Muscle of arm (tissue), 12 donors: ENCODE data around the gene CDC42EP4. TPM values are rescaled to one million over a fixed set of nuclear protein-coding genes. Genes with fewer than 3 reads are reported as not detected.
"Not testable (repeated sequence)": the region's sequence is repeated elsewhere in the genome, so short reads cannot be mapped to it uniquely, and the experiment has no call there.

ENCODE experiments used
- DNase-seq: peaks from one replicate; pipeline ENCODE4 v3.0.0-alpha.2; 2013
- polyA plus RNA-seq, 12 donors: library from polyadenylated mRNA; unstranded; fragments of 120-200 nt; gene quantifications; one replicate each; pipeline ENCODE4 v1.2.1, GENCODE V29; 2013; ENCODE audit not compliant: insufficient read length in 12 of 12

Gene CDC42EP4
- polyA plus RNA-seq, 12 donors = 15.6 to 45.2 (median 20.1) TPM; not detected in 1

DNA sequence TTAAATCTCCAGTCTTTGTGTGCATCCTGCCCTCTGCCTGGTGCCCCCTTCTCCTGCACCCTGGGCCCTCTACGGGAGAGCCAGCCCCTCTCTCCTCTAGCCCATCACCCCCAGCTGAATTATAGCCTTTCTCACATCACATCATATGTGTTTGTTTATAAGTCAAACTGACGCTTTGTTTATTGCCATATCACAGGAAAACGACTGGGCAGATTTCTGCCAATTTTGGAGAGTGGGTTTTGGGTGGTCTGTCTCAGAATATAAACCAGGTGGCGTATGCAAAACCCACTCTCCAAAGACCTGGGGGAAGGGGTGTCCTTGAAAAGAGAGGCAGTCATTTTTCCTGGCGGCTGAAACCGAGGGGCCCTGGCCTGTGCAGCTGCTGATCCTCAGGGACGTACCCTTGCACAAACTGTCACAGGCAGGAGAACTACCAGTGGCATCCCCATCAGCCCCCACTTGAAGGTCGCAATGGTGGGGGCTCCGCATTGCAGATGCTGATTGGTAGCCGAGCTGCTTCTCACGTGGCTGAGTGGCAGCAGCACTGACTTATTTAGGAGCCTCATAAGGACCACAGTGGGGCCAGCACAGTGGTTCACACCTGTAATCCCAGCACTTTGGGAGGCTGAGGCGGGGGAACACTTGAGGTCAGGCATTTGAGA lies 34.8 kb upstream of the CDC42EP4 start:
- no peak for DNase-seq

DNA sequence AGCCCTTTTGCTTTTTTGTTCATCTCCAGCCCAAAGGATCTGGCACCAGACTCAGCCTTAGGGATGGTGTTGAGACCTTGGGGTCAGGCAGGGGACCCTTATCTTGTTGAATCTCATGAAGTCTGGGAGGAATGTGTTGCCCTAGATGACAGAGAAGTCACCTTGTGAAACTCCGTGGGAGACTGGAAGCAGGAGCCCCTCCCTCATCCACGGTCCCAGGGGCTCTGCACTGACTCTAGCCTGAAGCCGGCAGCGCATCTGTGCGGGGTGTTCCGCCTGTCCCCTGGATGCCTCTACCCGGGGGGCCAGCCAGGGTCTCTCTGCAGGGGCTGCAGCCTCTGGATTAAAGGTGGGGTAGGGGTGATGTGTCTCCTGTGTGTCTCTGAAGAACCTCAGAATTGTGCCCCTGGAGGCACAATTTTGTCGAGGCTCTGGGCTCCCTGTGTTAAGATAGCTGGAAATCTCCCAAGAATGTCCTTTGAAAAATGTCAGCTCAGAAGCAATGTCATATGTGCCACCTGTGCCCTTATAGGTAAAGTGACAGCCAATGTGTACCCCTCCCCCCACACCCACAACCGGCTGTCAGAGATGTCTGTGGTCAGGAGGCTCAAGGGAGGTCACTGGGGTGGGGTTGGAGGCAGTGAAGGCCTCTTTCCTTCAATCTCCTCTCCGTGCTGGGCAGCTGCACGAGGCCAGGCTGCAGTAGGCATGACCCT lies 32.1 kb upstream of the CDC42EP4 start:
- DNase-seq = peak; percentile 31

DNA sequence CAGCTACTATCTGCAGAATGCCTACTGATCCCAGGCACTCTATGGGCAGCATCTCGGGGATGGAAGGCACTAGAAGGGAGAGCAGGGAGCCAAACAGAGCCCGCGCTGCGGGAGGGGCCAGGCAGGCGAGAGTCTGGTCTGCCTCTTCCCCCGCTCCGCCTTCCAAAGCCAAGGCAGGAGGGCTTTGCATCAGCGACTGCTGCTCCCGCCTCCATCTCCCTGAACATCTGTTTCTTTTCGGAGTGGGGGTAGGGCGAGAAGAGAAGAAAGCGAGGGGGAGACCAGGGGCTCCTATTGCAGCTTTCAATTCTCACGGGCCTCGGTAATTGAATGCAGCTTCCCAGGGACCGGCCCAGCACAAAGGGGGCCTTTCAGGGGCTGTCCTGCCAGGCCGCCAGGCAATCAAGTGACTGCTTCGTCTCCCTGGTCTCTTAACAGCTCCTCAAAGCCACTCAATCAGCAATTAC lies 31.4 kb upstream of the CDC42EP4 start:
- peak; percentile 85 for DNase-seq

DNA sequence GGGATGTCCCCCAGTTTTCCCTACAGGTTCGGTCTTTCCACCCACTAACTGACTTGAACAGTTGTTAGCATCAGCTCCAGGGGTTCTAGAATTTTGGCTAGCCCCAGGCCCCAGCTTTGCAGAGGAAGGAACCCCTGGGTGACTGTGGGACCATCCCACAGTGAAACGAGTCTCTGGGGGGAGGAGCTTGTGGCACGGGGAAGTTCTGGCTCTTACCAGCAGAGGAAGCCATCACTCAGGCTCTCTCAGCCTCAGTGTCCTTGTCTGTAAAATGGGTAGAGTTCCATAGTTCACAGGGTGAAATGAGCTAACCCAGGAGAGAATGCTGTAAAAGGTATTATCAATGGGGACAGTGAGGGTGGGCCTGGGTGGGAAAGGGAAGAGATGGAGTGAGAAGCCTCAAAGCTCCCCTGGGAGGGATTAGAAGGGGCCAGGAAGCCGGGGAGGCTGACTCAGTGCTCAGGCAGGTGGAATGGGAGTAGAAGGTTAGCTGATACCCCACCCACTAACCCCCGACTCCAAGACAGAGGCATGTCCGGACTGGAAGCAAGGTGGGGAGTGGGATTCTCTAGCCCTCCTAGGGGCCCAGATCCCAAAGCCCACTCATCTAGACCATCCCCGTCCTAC lies 30.9 kb upstream of the CDC42EP4 start:
- no peak for DNase-seq

DNA sequence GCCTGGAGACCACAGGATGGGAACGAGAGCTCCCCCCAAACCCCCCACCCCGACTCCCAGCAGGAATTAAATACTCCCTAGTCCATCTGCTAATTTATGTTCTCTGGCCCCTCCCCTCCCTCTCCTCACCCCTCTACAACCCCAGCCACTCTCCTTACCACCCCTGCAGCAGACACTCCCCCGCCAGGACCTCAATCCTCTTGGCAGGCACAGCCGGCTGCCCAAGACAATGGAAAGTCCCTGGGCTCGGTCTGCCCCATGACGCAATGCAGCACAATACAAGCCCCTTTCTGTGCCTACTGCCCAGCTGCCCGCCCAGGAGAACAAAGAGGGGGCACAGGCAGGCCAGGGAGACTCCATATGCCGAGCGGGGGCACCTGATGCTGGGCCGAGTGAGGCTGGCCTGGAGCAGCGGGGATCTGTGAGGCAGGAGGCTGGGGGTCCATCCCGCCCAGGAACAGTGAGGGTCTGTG lies 30.3 kb upstream of the CDC42EP4 start:
- peak; percentile 64 for DNase-seq

DNA sequence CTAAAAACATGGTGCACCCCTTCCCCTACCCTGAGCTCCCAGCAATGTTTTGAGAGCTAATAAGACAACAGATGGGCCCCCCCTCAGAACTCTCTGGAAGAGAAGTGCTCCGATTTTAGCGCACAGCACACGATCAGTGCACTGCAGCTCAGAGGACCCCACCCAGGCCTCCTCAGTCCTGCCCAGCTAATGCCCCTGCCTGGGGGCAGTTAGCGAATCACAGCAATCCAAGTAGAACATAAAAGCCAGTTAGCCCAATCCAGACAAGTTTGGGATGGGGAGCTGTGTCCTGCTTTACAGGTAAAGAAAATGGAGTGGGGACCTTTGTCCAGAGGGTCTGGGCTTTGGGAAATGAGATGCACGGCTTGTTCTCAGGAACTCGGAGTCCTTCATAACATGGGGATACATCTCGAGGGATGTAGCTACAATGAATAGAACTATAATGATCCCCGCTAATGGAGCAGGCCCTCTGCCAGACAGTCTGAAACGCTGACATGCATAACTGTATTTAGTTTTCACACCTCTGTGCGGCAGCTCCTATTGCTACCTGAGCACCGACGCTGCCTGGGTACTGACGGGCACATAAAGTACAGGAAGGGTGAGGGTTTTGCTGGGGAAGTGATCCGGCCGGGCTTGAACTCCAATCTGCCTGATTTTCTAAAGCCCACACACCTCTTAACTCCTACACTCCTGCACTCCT lies 29.7 kb upstream of the CDC42EP4 start:
- DNase-seq = no peak

DNA sequence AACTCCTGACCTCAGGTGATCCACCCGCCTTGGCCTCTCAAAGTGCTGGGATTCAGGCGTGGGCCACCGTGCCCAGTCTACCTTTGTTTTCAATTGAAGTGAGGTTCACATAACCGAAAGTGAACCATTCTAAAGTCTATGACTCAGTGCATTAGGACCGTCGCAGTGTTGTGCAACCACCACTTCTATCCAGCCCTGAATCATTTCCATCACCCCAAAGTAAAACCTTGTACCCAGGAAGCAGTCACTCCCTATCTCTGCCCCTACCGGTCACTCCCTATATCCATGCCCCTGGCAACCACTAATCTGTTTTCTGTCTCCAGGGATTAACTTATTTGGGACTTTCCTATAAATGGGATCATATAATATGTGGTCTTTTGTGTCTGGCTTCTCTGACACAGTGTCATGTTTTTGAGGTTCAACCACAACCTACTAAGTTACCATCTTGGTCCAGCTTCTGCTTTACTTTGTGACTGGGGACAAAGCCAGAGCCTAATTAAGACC lies 28.3 kb upstream of the CDC42EP4 start:
- no peak for DNase-seq

DNA sequence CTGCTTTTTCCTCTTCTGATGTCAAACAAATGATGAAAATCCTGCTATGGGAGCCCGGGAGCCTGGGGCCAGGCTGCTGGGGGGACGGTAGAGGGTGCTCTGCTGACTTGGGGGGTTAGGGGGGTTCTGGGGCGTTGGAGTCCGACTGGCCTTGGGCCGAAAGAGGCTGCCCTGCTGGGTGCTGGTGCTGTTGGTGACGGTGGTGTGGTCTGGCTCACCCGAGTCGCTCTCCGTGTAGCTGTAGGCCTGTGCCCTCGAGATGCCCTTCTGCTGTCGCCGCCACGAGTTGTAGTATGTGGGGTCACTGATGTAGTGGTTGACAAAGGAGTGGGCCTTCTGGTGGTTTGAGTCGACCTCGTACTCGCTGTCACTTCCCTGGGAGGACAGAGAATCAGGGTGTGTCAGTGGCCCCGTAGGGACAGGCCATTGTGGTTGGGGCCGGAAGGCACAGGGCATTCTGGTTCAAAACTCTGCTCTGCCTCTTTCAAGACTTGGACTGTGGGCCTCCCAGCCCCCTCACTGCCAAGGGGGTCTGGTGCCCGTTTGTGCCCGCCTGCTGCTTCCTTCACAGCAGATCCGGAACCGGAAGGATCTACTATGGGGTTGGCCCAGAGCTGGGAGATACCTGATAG lies 26.9 kb upstream of the CDC42EP4 start:
- DNase-seq = no peak

DNA sequence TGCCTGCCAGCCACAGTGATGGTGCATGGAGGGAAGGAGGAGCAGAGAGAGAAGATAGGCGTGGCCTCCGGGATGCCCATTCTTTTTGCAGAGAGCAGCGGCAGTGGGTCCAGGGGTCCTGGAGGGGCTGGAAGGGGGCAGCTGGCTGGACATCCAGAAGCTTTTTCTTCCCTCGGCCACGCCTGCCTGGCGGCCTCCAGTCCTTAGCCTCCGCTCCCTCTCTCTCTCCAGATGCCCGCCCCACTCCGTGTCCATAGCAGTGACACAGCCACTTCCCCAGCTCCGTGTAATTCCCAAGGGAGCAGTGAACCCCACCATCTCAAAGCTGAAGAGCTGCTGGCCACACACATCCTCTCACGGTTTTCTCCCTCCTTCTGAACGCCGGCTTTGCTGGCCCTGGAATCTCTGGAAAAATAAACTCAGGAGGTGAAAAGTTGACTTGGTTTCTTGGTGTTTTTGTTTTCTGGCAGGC lies 26.3 kb upstream of the CDC42EP4 start:
- peak; percentile 65 for DNase-seq

DNA sequence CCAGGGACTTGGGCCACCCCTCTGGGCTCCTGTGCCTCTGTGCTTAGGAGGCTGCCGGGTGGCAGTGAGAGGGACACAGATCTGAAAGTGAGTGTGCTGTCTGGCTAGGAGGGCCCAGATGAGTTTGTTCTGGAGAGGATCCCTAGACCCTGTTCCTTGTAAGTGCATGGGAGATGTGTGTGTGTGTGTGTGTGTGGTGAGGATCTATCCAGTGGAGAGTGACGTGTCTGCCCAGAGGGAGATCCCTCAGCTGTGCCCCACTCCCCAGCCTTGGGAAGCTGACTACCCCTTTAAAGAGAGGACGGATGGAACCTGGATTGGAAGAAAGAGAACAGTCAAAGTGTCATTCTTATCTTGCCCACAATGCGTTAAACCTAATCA lies 25.5 kb upstream of the CDC42EP4 start:
- DNase-seq = no peak

DNA sequence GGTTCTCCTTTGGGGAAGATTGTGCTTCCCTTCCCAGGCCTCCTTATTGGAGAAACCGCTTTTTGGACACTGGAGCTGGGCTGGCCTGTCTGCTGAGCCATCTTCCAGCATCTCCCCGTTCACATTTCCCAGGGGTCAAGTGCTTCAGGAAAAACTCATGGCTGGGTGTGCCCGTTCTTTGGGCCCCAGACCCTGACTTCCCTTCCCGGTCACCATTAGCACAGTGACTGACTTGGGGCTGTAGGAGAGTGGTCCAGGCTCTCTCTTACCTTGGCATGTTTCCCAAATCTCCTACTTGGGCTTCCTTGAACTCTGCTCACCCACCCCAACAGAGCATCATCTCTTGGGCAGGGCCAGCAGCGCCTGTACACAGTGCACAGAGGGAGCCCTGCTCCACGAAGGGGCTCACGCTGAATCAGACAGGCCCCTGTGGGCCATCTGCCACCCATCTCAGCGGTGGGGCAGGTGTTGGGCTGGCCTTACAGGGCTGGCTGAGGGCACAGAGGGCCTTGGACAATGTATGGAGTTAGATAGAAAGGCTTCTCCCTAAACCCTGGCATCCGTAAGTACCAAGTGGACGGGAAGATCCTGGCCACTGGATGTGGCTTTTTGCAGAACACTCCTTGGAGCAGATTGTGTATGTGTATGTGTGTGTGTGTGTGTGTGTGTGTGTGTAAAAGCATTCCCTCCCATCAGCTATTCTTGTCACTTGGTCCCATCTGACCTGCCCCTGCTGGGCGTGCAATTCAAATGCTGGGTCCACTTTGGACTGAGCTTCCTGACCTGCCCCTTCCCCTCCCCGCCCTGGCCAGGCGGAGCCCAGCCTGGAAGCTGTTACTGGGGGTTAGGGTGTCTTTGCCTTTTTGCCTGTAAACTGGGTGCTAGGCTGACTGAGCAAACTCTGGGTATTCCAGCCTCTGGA lies 24.9 kb upstream of the CDC42EP4 start:
- DNase-seq = peak; percentile 38

DNA sequence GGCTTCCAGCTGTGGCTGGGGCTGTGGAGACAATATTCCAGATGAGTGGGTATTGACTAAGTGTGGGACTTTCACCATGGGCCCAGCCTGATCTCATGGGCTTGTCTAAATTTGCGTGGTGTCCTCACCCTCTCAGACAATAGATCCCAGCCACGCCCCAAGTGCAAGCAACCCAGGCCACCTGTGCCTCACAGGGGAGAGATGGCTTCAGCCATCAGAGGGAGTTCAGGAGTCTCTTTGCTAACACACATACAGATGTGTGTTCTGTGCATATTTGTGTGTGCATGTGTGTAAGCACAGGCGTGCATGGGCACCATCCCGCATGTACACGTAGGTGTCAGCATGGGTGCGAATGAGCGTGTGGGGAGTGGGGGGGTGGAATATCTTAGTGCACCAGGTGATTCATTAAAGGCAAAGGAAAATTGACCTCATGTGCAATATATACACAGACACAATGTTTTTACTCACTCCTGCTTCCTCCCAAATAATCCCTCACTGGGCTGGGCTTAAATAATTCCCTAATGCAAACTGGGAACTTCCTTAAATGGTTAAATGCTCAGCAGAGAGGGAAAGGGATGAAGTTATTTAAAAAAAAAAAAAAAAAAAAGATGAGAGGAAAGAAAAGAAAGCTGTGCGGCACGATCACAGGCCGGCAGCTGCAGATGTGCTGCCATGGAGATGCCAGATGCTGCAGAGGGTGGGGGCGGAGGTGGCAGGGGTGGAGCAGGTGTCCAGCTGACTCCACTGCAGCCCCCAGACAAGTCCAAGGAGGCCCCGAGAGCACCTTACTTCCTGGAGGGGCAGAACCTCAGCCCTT lies 24.0 kb upstream of the CDC42EP4 start:
- no peak for DNase-seq

DNA sequence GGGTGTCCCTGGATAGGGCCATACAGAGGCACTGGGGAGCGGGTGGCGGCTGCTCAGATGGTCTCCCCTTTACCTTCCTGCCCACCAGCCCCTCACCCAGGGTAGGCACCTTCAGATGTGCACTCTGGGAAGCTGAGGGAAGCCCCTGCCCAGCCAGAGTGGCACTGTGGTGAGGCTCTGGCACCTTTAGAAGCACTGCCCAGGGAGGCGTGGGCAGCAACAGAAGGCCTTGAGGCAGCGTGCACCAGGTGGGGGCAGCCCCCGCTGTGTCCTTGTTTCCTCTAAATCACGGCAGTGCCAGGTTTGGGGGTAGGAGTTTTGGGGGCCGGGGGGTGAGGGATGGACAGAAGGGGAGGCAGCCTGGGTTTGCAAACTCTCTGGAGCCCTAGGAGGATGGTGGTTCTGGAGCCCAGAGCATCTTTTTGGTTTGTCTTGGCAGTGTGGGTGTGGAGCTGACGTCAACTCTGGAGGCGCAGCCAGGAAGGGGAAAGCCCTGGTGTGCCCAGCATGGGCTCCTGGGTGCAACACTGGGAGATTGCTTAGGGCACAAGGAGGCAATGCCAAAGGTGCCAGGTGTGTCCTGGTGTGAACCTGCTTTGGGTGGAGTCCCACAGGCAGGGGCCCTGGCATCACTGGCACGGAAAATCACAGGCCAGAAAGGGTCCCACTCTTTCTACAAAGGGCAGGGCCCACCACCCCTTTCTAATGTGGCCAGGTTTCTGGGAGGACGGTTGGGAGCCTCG lies 23.1 kb upstream of the CDC42EP4 start:
- no peak for DNase-seq

DNA sequence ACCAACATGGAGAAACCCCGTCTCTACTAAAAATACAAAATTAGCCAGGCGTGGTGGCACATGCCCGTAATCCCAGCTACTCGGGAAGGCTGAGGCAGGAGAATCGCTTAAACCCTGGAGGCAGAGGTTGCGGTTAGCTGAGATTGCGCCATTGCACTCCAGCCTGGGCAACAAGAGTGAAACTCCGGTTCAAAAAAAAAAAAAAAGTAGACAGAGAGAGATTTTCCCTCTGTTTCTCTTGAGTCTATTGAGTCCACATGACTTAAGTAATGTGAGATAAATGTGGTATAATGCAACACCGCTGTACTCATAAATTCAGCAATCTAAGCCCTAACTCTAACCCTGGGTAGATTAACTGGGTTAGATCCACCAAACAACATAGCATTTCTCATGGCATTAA lies 21.6 kb upstream of the CDC42EP4 start:
- DNase-seq = not testable (repeated sequence)

DNA sequence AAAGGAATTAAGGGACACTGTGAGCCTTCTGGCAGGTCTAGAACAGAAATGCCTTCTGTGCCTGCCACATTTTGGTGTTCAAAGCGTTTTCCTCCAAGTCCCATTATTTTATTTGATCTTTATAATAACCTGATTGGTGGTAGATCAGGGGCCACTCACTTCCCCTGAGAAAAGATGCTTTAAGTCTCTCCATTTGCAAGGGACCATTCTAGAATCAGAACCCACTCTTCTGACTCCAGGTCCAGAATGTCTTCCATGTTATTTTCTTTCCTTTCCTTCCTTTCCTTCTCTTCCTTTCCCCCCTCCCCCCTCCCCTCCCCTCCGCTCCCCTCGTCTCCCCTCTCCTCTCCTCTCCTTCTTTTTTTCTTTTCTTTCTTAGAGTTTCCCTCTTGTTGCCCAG lies 19.3 kb upstream of the CDC42EP4 start:
- DNase-seq = no peak

DNA sequence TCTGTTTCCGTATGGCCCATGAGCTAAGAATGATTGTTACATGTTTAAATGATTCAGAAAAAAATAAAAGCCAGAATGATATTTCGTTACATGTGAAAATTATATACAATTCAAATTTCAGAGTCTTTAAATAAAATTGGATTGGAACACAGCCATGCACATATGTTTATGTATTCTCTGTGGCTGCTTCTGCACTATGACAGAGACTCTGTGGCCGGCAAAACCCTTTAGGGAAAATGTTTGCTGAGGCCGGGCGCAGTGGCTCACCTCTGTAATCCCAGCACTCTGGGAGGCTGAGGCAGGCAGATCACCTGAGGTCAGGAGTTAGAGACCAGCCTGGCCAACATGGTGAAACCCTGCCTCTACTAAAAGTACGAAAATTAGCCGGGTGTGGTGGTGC lies 15.9 kb upstream of the CDC42EP4 start:
- no peak for DNase-seq

DNA sequence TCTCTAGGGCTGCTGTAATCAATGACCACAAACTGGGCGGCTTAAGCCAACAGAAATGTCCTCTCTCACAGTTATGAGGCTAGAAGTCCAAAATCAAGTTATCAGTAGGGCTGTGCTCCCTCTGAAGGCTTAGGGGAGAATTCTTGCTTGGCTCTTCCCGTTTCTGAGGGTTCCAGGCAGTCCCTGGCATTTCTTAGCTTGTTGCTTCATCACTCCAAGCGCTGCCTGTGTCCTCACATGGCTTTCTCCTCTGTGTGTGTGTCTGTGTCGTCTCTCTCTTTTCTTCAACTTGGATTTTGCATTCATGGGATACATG lies 13.7 kb upstream of the CDC42EP4 start:
- no peak for DNase-seq

DNA sequence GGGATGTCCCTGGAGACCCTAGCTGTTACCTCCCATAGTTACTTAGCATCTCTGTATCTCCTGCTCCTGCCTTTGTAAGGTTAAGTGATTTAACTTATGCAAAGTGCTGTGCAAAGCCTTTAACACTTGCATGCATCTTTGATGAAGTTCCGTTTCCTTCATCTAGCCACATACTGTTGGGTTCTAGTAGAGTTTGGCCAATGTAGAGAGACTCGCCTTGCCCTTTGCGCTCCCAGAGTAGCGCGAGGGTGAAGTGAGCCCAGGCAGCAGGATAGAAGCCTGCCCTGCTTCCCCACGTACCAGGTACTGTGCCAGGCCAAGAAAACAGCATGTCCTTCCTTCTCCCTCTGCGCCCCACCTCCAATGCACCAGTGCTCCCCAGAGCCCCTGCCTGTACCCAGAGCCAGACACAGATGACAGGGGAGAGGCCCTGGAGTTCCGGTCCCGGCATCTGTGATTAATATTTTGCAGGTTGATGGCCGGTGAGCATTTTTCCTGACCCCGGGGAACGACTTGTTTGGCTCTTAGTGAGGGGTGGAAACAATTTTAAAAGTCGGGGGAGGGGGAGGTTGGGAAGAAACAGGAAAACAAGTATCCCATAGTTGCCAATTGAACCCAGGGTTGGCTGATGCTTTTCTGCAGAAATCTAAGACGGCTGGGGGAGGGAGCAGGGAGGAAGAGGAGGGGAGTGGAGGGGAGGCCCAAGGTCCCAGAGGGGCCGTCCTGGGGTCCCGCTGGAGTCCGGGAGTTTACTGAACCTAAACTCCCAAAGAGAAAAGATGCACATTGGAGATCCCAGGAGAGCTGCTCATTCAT lies 13.1 kb upstream of the CDC42EP4 start:
- DNase-seq = no peak
